Activated T-cell treated with anti-CD3 and anti-CD28 coated beads, Interleukin-2, amount 50 U/mL, for 1 hour (primary cell): ENCODE data around the gene C10orf90.

Source experiments
- DNase-seq: peaks from one replicate; pipeline ENCODE4 v3.0.0-alpha.2; 2020

Gene C10orf90, protein sequence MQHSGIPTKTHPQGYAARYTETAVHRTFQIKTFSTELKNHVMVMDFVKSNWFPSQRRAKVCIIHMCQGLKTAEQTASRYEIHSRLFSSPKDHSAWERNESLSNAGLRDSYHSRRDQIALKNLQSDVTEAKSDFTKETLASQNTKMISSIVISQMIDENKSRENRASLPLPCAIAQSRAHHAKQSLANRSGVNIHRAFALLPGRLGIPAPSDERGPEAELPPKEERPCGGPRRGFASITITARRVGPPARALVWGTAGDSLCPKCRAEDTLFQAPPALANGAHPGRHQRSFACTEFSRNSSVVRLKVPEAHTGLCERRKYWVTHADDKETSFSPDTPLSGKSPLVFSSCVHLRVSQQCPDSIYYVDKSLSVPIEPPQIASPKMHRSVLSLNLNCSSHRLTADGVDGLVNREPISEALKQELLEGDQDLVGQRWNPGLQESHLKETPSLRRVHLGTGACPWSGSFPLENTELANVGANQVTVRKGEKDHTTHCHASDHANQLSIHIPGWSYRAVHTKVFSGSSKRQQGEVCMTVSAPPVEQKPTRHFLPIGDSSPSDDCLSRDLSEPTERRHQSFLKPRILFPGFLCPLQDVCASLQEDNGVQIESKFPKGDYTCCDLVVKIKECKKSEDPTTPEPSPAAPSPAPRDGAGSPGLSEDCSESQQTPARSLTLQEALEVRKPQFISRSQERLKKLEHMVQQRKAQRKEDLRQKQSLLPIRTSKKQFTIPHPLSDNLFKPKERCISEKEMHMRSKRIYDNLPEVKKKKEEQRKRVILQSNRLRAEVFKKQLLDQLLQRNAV

GRCh38 chr10:126670056-126670894, at the start of gene C10orf90:
C10orf90 (minus strand) TSS chr10:126670693; CDS start chr10:126670480, 213 bp downstream.
- DNase-seq: no peak

- no peak for DNase-seq
Measured at GRCh38 chr10:126716366-126716765, 45.9 kb upstream of the C10orf90 start.

DNA sequence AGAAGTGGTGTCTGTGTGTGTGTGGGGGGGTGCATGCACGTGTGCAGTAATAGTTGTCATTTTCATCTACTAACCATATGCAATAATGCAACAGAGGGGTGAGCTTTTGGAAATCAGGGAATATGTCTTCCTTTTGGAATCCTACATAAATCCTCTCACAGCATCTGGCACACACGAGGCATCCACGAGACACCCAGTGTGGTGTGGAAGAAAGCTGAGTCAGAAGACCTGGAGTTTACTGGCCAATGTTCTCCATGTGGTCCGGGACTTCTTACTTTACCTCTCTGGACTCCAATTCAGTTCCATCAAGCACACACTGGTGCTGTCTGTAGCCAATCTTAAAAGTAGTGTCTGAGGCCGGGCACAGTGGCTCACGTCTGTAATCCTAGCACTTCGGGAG, 43.1 kb upstream of the C10orf90 start:
- no peak for DNase-seq

DNA sequence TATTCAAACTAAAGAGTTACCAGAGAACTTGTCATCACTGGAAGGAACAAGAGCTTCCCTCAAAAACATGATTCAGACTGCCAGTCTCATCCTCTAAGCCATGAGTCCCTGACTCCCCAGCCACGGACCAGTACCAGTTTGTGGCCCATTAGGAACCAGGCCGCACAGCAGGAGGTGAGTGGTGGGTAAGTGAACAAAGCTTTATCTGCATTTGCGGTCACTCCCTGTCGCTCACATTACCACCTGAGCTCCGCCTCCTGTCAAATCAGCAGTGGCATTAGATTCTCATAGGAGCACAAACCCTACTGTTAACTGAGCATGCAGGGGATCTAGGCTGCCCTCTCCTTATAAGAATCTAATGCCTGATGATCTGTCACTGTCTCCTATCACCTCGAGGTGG, 42.2 kb upstream of the C10orf90 start:
- DNase-seq: no peak

- DNase-seq: no peak
Measured at GRCh38 chr10:126705951-126706565, 35.6 kb upstream of the C10orf90 start.

DNA sequence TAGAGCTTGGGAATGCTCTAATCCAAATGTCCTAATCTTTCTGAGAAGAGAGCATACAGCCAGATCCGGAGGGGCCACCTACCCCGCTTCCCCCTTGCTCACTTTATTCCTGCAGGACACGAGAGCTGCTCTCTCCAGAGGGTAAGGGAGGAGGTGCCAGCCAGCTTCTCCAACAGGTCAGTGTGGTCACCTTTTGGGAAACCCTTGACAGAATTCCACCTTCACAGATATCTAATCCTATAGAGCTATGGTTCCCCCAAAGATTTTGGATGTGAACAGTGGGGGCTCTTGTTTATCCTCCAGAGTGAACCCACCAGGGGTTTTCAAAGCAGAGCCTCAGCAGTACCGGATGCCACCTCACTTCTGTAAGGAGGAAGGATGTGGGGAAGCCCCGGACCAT, 34.6 kb upstream of the C10orf90 start:
- no peak for DNase-seq

DNA sequence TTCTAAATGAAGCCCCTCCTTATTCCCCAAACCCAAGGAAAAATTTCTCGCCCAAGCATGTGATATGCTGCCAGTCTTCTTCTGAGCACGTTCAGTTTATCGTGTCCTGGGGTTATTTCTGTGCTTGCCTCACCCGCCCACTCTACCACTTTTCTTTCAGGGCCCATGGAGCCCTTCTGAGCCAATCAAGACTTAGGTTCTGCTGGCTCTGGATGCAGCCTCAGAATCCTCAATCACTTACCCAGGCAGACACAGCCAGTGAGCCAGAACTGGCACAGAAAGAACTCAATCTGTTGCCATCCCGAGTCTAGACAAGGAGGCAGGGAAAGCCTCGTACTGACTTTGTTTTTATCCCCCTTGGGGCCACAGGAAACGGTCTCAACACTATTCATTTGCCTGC, 34.2 kb upstream of the C10orf90 start:
- DNase-seq: no peak

DNA sequence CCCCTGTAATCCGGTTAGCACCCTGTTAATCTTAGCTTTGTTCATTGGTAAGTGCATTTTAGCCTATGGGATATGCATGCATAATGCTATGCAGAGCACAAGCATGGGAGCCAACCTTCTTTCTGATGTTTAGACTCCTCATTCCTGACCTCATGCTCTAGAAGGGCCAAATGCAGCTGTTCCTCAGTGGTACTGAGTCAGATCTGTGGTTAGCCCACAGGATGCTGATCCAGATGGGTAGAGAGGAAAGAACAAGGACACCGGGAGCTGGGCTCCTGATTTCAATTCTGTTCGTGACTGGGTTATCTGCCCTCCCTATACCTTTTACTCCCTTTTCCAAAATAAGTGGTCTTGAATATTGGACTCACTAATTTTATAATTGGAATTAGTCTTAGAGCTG, 31.7 kb upstream of the C10orf90 start:
- no peak for DNase-seq

DNA sequence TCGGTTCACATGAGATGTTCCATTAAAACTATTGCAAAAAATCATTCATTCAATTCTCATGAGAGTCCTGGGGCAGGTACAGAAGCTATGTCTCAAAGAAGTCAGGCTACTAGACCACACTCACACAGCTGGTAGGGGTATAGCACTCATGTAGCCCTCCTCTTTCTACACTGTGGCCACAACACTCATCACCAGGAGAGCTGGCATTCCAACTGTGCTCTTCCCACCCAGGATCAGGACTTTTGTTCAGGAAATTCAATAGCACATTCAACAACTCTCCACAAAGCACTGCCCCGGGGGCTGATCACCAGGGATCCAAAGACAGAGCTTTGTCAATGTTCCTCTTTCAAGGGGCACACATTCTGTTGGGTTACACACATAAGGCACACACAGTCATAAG, 31.0 kb upstream of the C10orf90 start:
- no peak for DNase-seq

DNA sequence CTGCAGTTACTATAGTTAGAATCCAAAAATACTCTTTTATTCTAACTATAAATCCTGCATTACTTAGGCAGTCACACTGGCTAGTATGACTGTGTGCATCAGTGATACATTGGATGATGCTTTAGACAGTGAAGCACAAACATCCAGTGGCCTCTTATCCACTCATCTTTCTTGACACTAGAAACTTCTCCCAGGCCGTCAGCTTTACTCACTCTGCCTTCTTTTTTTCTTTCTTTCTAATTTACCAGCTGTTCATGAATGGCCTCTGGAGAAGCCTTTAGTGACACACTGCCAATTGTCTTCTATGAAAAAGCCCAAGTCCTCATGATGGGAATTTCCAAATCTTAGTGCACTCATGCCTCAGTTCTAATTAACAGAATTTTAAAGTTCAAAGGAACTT, 26.2 kb upstream of the C10orf90 start:
- DNase-seq: no peak

GRCh38 chr10:126691456-126691855, 21.0 kb upstream of the C10orf90 start:
- DNase-seq: no peak

DNA sequence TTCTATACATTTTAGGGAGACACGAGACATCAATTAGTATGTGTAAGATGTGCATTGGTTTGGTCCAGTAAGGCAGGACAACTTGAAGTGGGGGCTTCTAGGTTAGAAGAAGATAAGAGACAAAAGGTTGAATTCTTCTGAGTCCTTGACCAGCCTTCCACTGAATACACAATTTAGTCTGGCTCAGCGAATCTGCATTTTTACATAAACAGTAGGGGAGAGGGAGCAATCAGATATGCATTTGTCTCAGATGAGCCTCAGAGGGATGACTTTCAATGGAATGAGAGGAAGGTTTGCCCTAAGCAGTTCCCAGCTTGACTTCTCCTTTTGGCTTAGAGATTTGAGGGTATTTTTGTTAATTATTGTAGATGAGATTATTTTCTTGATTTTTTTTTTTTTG, 20.0 kb upstream of the C10orf90 start:
- DNase-seq: no peak

DNA sequence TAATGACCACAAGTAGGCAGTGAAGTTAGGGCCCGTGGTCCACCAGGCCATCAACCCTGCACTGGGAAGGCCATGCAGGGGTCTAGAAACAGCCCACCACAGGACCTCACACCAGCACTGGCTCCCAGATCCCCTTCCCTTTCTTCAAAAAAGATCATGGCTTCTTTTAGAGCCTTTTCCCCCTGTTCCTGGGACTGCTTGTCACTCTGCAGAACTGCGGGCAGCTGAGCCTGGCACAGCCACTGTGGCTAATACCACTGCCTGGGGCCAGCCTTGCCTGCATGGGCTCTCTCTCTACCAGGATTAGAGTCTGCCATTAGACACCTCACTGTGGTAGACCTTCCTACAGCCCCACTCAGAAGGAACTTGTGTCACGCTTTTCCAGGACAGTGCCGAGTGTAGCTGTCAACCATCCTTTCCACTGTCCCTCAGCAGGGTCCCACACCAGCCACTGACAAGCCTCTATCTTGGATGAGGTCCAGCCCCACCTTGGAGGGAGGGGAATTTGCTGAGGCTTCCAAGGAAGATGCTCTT, 19.0 kb upstream of the C10orf90 start:
- DNase-seq: no peak

DNA sequence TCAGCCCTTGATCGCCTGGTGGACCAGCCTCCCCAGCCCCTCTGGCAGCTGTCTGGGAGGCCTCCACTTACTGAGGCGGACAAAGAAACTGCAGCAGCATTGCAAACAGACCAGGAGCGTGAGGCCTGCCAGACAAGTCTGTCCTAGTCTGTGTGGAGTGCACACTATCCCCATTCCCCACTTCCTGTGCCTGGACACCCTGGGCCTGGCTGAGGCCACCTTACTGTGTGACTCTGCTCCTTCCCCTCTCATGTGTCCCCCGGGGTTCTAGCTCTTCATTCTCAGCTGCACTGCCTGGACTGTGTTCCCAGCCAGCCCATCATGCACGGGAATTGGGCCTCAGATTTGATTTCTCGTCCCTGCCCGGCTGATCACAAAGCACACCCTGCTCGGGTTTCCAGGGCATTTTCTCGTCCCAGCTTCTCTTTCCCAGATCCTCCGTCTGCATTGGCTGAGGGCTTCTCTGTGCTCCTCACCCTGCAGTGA, 16.7 kb upstream of the C10orf90 start:
- no peak for DNase-seq

- no peak for DNase-seq
Measured at GRCh38 chr10:126686719-126687118, 16.2 kb upstream of the C10orf90 start.

GRCh38 chr10:126686268-126686667, 15.8 kb upstream of the C10orf90 start:
- no peak for DNase-seq

DNA sequence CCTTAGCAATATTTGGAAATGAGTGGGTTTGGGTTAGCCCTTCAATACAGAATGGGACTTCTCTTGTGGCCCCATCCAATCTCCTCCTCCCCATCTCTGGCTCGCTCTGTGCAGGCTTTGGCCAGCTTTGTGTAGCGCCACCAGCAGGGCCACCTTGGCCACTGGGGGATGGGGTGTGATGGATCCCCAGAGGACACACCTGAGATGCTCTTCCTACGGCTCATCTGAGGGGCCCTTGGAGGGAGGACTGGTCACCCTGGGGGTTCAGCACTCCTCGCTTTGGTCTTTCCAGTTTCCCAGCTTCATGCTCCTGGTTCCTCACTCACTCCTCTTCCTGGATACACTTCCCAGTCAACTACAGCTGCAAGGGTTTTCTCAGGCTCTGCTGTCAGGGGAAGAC, 15.3 kb upstream of the C10orf90 start:
- no peak for DNase-seq

- DNase-seq: no peak
Measured at GRCh38 chr10:126684171-126684745, 13.8 kb upstream of the C10orf90 start.

GRCh38 chr10:126683466-126683865, 13.0 kb upstream of the C10orf90 start:
- DNase-seq: no peak

DNA sequence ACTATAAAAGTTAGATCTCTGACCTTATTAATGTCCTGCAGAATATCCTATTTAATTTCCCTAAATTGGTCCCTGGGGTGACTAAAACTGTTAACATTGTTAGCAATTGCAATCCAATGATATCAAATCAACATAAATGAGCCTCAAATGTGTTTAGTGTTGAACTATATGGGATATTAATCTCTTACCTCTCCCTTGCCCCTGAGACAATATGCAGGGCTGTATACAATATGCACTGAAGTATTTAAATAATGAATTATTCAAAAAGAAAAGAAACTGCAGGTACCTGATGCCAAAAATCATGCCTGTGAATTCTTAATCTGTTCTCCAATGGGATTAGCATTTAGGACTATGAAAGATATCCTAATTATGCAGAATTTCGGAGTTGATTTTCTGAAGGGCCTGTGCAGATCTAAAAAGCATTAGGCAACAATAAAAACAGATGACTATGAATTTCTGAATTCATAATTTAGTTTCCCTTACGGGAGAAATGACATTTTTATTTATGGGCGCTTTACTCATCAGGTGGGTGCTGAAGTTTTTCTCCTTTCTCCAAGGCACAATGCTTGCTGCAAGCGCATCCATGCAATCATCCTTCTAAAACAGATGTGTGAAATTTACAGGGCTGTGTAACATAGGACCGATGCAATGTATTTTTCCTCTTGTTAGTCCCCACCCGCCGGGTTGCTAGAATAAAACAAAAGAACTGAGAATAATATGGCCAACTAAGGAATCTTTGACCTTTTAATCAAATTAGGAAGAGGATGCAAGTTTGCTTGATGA, 5.4 kb upstream of the C10orf90 start:
- no peak for DNase-seq
